ENCODE measurements around the gene ATXN7L2.

Gene ATXN7L2

GRCh38 chr1:109509176-109510134 lies 25.8 kb downstream of the ATXN7L2 start, which contains the start of gene AMIGO1:
Gene AMIGO1 (minus strand): TSS chr1:109509727. CDS start chr1:109508912, 815 bp downstream.
- DNase-seq (ENCODE audit: low read depth) = no peak
- no peak for TF ChIP-seq CTCF (IDR thresholded peaks at IDR 0.05; ENCODE audit: control insufficient read depth, insufficient read depth, low read depth, low read length, missing control alignments)
- peak within 1 kb of the TSS; percentile 67 for H3K4me3 ChIP-seq (ENCODE audit: control insufficient read depth, low read depth, low read length)

GRCh38 chr1:109513110-109513710 lies 29.5 kb downstream of the ATXN7L2 start:
- no peak for TF ChIP-seq CTCF (IDR thresholded peaks at IDR 0.05; ENCODE audit: control insufficient read depth, insufficient read depth, low read depth, low read length, missing control alignments)
- DNase-seq (ENCODE audit: low read depth) = no peak

GRCh38 chr1:109514846-109515245 lies 31.1 kb downstream of the ATXN7L2 start:
- TF ChIP-seq CTCF (IDR thresholded peaks at IDR 0.05; ENCODE audit: control insufficient read depth, insufficient read depth, low read depth, low read length, missing control alignments) = no peak
- H3K4me3 ChIP-seq (ENCODE audit: control insufficient read depth, low read depth, low read length) = no peak overlapping the region
- no peak for DNase-seq (ENCODE audit: low read depth)

More at GRCh38 chr1:109513110-109513710, 29.5 kb downstream of the ATXN7L2 start:
- no peak overlapping the region for H3K4me3 ChIP-seq (ENCODE audit: control insufficient read depth, low read depth, low read length)

GRCh38 chr1:109516872-109517271 lies 33.2 kb downstream of the ATXN7L2 start:
- DNase-seq (ENCODE audit: low read depth) = peak; percentile 45
- TF ChIP-seq CTCF (IDR thresholded peaks at IDR 0.05; ENCODE audit: control insufficient read depth, insufficient read depth, low read depth, low read length, missing control alignments) = no peak
- H3K4me3 ChIP-seq (ENCODE audit: control insufficient read depth, low read depth, low read length) = no peak overlapping the region

- no peak for DNase-seq (ENCODE audit: low read depth)
- H3K4me3 ChIP-seq (ENCODE audit: control insufficient read depth, low read depth, low read length) = no peak overlapping the region
- TF ChIP-seq CTCF (IDR thresholded peaks at IDR 0.05; ENCODE audit: control insufficient read depth, insufficient read depth, low read depth, low read length, missing control alignments) = no peak
These were observed 33.6 kb downstream of the ATXN7L2 start for GRCh38 chr1:109517337-109517736.

GRCh38 chr1:109521002-109521951 lies 37.6 kb downstream of the ATXN7L2 start:
- DNase-seq (ENCODE audit: low read depth) = no peak
- no peak for TF ChIP-seq CTCF (IDR thresholded peaks at IDR 0.05; ENCODE audit: control insufficient read depth, insufficient read depth, low read depth, low read length, missing control alignments)
- no peak overlapping the region for H3K4me3 ChIP-seq (ENCODE audit: control insufficient read depth, low read depth, low read length)
